PC-3 (cell line): ENCODE measurements around the gene FST. TPM values are rescaled to one million over a fixed set of nuclear protein-coding genes. Genes with fewer than 3 reads are reported as not detected.

Experiments
- ATAC-seq: fragments of 200-7000 bp; cut with Tn5 transposase; 2 replicates; pipeline ENCODE4 v1.9.1; 2020; ENCODE audit warnings: mild to moderate bottlenecking, moderate library complexity
- BruUV-seq: library from RNA; stranded (reverse); fragments of 400-500 nt; replicated peaks from 2 replicates; lab custom pipeline; 2021; lab: Mats Ljungman, UMichigan
- CTCF ChIA-PET: fragments of 300-600 bp; sonication (Branson Sonifier 250); formaldehyde crosslinking; loops from one replicate; lab custom pipeline; 2022; ENCODE audit warnings: antibody characterized with exemption; lab: Charles Lee
- POLR2A ChIA-PET: fragments of 300-600 bp; sonication (Branson Sonifier 250); formaldehyde crosslinking; loops from one replicate; lab custom pipeline; 2022; ENCODE audit warnings: antibody characterized with exemption; ENCODE audit not compliant: unreplicated experiment; lab: Charles Lee
- DNase-seq: peaks from one replicate; pipeline ENCODE4 v3.0.0-alpha.2; 2015
- H2AFZ ChIP-seq: fragments of 300-600 bp; sonication (generic); 2 replicates; pipeline ENCODE4 v1.6.0; 2016; ENCODE audit warnings: antibody characterized with exemption, low read length
- H3F3A ChIP-seq: fragments of 300-600 bp; sonication (generic); one replicate; pipeline ENCODE4 v1.6.0; 2017; ENCODE audit warnings: antibody characterized with exemption, low read length, control low read depth, mild to moderate bottlenecking; ENCODE audit not compliant: unreplicated experiment
- H3K27ac ChIP-seq: fragments of 300-600 bp; sonication (generic); 2 replicates; pipeline ENCODE4 v1.5.1; 2016; ENCODE audit warnings: mild to moderate bottlenecking, low read length
- H3K27me3 ChIP-seq: fragments of 300-600 bp; sonication (generic); 2 replicates; pipeline ENCODE4 v1.6.1; 2016; ENCODE audit warnings: low read length, mixed read lengths
- H3K36me3 ChIP-seq: fragments of 300-600 bp; sonication (generic); 2 replicates; pipeline ENCODE4 v1.6.1; 2016; ENCODE audit warnings: low read depth, mixed run types, low read length, mixed read lengths
- H3K4me1 ChIP-seq: fragments of 300-600 bp; sonication (generic); 2 replicates; pipeline ENCODE4 v1.5.1; 2016; ENCODE audit warnings: low read length; ENCODE audit not compliant: insufficient read depth
- H3K4me2 ChIP-seq: fragments of 300-600 bp; sonication (generic); 2 replicates; pipeline ENCODE4 v1.6.0; 2016; ENCODE audit warnings: low read length
- H3K4me3 ChIP-seq: fragments of 300-600 bp; sonication (generic); 2 replicates; pipeline ENCODE4 v1.5.1; 2016; ENCODE audit warnings: mild to moderate bottlenecking, low read length, mixed read lengths
- H3K79me2 ChIP-seq: fragments of 300-600 bp; sonication (generic); 2 replicates; pipeline ENCODE4 v1.6.1; 2017; ENCODE audit warnings: low read length, mixed read lengths
- H3K9ac ChIP-seq: fragments of 300-600 bp; sonication (generic); 2 replicates; pipeline ENCODE4 v1.6.0; 2016; ENCODE audit warnings: mild to moderate bottlenecking, low read length
- H3K9me2 ChIP-seq: fragments of 300-600 bp; sonication (generic); replicated peaks from 2 replicates; pipeline ENCODE4 v1.6.1; 2016; ENCODE audit warnings: mixed run types, low read length, mixed read lengths
- H3K9me3 ChIP-seq: fragments of 300-600 bp; sonication (generic); 2 replicates; pipeline ENCODE4 v1.6.1; 2016; ENCODE audit warnings: low read length, mixed read lengths
- H4K20me1 ChIP-seq: fragments of 300-600 bp; sonication (generic); 2 replicates; pipeline ENCODE4 v1.6.1; 2016; ENCODE audit warnings: low read length, mixed read lengths
- EZH2 ChIP-seq: fragments of 300-600 bp; sonication (generic); IDR thresholded peaks from one replicate; pipeline ENCODE4 v1.6.1; 2017; ENCODE audit warnings: antibody characterized with exemption, mild to moderate bottlenecking, low read length; ENCODE audit not compliant: unreplicated experiment
- EZH2phosphoT487 ChIP-seq: fragments of 300-600 bp; sonication (generic); IDR thresholded peaks from 2 replicates; pipeline ENCODE4 v1.6.1; 2018; ENCODE audit warnings: mild to moderate bottlenecking, antibody characterized with exemption, low read length, borderline replicate concordance
- intact Hi-C: fragments of 100-400 bp; cut with micrococcal nuclease; formaldehyde crosslinking; loops from 2 replicates; pipeline ENCODE4 v1.9.0; 2023
- total RNA-seq: library from RNA; depleted of rRNA; stranded (reverse); fragments of >200 nt; gene quantifications from 2 replicates; pipeline ENCODE4 v1.2.3, GENCODE V29; 2014
- TF ChIP-seq, protein P1 (sequence below): fragments of 300-600 bp; sonication (generic); conservative IDR thresholded peaks from 2 replicates; pipeline ENCODE4 v1.5.1; 2017; ENCODE audit warnings: antibody characterized with exemption, low read depth, mild to moderate bottlenecking, low read length

Gene FST
- total RNA-seq, 1 experiment from 2014 or later, result 403 TPM

DNA sequence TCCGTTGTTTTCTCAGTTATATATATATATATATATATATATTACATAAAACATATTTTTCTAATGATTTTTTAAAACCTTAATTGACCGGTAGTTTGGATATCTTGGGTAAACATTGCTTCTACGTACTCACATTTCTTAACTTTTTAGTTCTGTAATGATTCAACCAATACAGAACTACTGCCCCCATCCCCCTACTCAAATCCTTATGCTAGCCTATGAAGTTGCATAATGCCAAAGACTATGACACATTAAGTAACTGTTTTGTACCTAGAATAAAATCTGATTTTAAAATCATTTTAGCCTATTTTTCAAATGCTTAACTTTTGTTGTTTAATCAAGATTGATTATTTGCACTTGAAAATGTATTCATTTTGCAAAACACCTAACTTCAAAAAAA is 4.4 kb upstream of the FST start:
- Histone ChIP-seq H3K9ac (no peak overlapping the region), H3K9me3 (no peaks in the 10 kb centered on the region), H3K79me2 (peaks cover 13% of the 10 kb centered on the region), H3K4me2 (no peak overlapping the region), H3K9me2 (no peaks in the 10 kb centered on the region), H3F3A (no peaks in the 10 kb centered on the region), H3K36me3 (no peaks in the 10 kb centered on the region), H3K27me3 (no peaks in the 10 kb centered on the region), H4K20me1 (no peaks in the 10 kb centered on the region), H3K4me3 (no peak overlapping the region), H3K4me1 (peaks cover 51% of the 10 kb centered on the region), H2AFZ (no peak overlapping the region), H3K27ac (no peak overlapping the region)
- intact Hi-C loops, result loop anchor here (5.0 kb wide), 2 partner anchors 126 to 741 kb away; no protein-coding TSS in a partner anchor
- ChIA-PET CTCF (no interaction called here), POLR2A (no interaction called here)
- no peak for ATAC-seq
- no TSS peak for BruUV-seq
- TF ChIP-seq, protein P1, sequence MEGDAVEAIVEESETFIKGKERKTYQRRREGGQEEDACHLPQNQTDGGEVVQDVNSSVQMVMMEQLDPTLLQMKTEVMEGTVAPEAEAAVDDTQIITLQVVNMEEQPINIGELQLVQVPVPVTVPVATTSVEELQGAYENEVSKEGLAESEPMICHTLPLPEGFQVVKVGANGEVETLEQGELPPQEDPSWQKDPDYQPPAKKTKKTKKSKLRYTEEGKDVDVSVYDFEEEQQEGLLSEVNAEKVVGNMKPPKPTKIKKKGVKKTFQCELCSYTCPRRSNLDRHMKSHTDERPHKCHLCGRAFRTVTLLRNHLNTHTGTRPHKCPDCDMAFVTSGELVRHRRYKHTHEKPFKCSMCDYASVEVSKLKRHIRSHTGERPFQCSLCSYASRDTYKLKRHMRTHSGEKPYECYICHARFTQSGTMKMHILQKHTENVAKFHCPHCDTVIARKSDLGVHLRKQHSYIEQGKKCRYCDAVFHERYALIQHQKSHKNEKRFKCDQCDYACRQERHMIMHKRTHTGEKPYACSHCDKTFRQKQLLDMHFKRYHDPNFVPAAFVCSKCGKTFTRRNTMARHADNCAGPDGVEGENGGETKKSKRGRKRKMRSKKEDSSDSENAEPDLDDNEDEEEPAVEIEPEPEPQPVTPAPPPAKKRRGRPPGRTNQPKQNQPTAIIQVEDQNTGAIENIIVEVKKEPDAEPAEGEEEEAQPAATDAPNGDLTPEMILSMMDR, result no peak
- TF ChIP-seq EZH2, result no peak
- TF ChIP-seq EZH2phosphoT487, result no peak
- DNase-seq, result no peak

DNA sequence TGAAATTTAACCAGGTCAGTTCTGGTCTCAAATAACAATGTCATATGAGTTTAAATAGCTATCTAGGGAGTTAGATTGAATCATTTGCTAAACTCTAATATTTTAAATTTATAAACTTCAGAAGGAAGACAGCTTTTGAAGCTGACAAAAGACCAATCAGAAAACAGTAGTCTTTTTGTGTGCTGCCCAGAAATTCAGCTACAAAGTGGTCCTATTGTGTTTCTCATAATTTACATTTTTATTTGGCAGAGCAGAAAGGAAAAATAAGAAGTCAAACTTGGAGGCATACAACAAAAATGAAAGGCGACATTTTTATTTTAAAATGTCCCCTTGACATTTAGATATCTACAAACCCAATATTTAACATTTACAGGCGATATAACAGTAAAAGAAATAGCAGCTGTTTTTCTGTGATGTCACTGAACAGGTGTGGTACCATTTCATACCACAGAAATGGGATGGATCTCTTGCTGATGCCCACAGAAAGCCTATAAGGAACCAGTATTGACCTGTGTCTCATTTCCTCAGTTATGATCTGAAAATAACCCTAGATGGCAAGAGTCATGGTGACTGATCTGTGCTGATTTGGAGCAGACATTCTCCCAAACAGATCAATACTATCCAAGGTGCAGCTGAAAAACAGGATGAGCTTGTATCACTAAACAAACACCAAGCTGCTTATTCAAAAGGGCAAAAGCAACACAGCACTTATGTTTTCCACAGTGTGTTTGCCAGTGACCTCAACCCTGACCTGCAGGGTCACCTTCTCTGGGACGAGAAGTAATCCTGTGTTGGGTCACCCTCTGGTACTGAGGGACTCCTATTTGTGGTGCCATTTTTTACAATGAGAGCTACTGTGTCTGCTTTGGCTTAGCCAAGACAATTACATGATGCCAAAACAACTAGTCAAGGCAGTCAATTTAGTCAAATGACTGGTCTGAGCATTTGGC is 3.6 kb upstream of the FST start:
- Histone ChIP-seq H4K20me1 (no peaks in the 10 kb centered on the region), H2AFZ (no peak overlapping the region), H3K9ac (no peak overlapping the region), H3K27me3 (no peaks in the 10 kb centered on the region), H3K9me2 (no peaks in the 10 kb centered on the region), H3K4me2 (0 out of 2 replicates have a peak overlapping the region, but pooled peaks have one; percentile 11), H3K27ac (peak overlapping the region; percentile 96; the same call in 1 of the 2 replicates), H3K4me1 (peaks cover 44% of the 10 kb centered on the region), H3F3A (no peaks in the 10 kb centered on the region), H3K9me3 (no peaks in the 10 kb centered on the region), H3K79me2 (peaks cover 21% of the 10 kb centered on the region), H3K4me3 (no peak overlapping the region), H3K36me3 (peaks cover 8% of the 10 kb centered on the region)
- intact Hi-C loops, result loop anchor here (5.0 kb wide), 2 partner anchors 125 to 740 kb away; no protein-coding TSS in a partner anchor
- ChIA-PET CTCF (no interaction called here), POLR2A (no interaction called here)
- TF ChIP-seq, protein P1, result no peak
- no peak for TF ChIP-seq EZH2phosphoT487
- no peak for TF ChIP-seq EZH2
- no peak for DNase-seq
- no TSS peak for BruUV-seq
- ATAC-seq, result no peak
